ENCODE measurements around the gene PCYT2. TPM values are rescaled to one million over a fixed set of nuclear protein-coding genes. Genes with fewer than 3 reads are reported as not detected.

Gene PCYT2
- total and polyA plus RNA-seq, 9 of the 15 experiments (the other 6 are each of a cell fraction or from before 2014, with no cell fraction given), result 0.92 to 134 (median 82.5) TPM

DNA sequence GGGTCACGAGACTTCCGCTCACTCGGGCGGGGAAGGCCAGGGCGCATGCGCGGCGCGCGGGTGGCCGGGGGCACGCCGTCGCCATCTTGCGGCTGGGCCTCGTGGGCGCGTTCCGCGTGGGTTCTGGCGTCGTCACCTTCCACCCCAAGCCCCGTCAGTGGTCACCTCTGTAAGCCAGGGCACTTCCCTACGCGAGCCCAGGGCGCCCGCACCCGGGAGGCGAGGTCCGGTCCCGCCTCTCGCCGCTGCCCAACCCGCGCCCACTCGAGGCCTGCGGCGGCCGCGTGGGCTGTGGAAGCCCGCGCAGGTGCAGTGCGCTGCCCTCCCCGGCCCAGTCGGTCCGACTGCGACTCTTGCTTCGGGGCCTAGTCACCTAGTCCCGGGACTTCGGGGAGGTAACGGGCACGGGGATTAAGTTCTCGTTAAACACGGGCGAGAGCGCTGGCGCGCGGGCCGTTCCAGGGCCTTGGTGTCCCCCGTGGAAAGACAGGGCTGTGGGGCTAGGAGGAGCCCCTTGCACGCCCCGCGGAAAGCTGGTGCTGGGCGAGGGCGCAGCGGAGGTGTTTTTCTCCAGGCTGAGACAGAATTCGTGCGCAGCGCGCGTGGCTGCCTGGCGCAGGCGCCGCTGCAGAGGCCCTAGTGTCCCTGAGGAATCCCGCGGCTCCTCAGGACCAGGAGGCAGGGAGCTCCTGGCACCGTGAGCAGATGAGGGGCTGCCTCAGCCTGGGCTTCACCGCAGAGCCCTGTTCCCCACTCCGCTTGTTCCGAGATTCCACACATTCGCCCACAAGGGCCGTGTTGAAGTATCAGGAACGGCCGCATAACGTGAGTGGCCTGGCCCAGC, 39.6 kb downstream of the PCYT2 start:
- Histone ChIP-seq H3K27ac (ENCODE audit: extremely low read depth, low read depth, low read length) (peak overlapping the region; percentile 100), H3K9me3 (replicated peaks; ENCODE audit: control insufficient read depth, insufficient read depth, low read depth, low read length) (no peaks in the 10 kb centered on the region), H4K20me1 (replicated peaks; ENCODE audit: control insufficient read depth, insufficient read depth, low read length) (peaks cover 28% of the 10 kb centered on the region), H3K27me3 (ENCODE audit: control insufficient read depth in 2 of 2, insufficient read depth in 2 of 2, low read length in 2 of 2) (no peaks in the 10 kb centered on the region), H3K4me2 (ENCODE audit: insufficient read depth, low read length) (peak overlapping the region; percentile 78), H3K4me3 (peak overlapping the region; percentile 93), H3K9ac (ENCODE audit: insufficient read depth in 1 of 2, low read depth in 2 of 2, low read length in 2 of 2) (peak overlapping the region; percentile 99 to 100), H3K36me3 (ENCODE audit: control insufficient read depth, insufficient read depth, low read length) (peaks cover 28% of the 10 kb centered on the region; the same call in 1 of the 3 replicates), H3K4me1 (replicated peaks in 1 of 2; ENCODE audit: control insufficient read depth in 2 of 2, insufficient read depth in 2 of 2, low read length in 2 of 2) (peaks cover 27 to 65% of the 10 kb centered on the region in 2 experiments), H3K9me1 (ENCODE audit: control insufficient read depth, insufficient read depth, low read length) (no peaks in the 10 kb centered on the region), H2AFZ (ENCODE audit: low read depth, low read length) (peak overlapping the region; percentile 64), H3K79me2 (ENCODE audit: control insufficient read depth, insufficient read depth, low read length) (peaks cover 41% of the 10 kb centered on the region)
- POLR2A ChIA-PET, result interaction anchor here (1.2 to 7.3 kb wide), 4 partner anchors 9 to 16 kb away, joined by 3 to 85 read pairs (median 12); partner anchors contain the start of genes ALYREF and ANAPC11
- peak in 2 of 4 experiments; percentile 95 to 97 for DNase-seq (ENCODE audit: extremely low read depth in 1 of 4, low spot score in 3 of 4)
- CTCF ChIA-PET (ENCODE audit: low intra/inter-chr PET ratio), result no interaction called here
- under 1% methylated on average over 69 of the region's 86 CpGs for WGBS (ENCODE audit: insufficient coverage, low coverage, missing lambda C conversion rate)
- intact Hi-C loops (cut with micrococcal nuclease), result no loop called here
- BruUV-seq (replicated peaks), result TSS peak; percentile 77
- ATAC-seq, result peak; percentile 4
- in situ Hi-C loops (cut with MboI), result no loop called here
- no peak for FAIRE-seq
- TF ChIP-seq STAT5A (IDR thresholded peaks at IDR 0.05; ENCODE audit: borderline replicate concordance, low read length) (no peak), RBM17 (IDR thresholded peaks at IDR 0.05; ENCODE audit: borderline replicate concordance, low read depth, low read length) (no peak), CAMTA2 (CRISPR knock-in tag; conservative IDR thresholded peaks at IDR 0.05) (no peak), HBP1 (CRISPR knock-in tag; IDR thresholded peaks at IDR 0.05) (no peak), RBM25 (IDR thresholded peaks at IDR 0.05; ENCODE audit: low read depth, low read length, severe bottlenecking) (no peak), MCM3 (IDR thresholded peaks at IDR 0.05) (no peak), ZNF3 (CRISPR knock-in tag; IDR thresholded peaks at IDR 0.05) (no peak), ZNF165 (CRISPR knock-in tag; IDR thresholded peaks at IDR 0.05; ENCODE audit: borderline replicate concordance) (no peak), MTA1 (IDR thresholded peaks at IDR 0.05; ENCODE audit: borderline replicate concordance) (0 out of 2 replicates have a peak, but pooled peaks have one; percentile 28), NONO (IDR thresholded peaks at IDR 0.05; ENCODE audit: low read depth in 2 of 2, low read length in 1 of 2) (peak in 1 of 2 experiments; percentile 94; a peak in 3 of 4 replicates), BACH1 (tag; IDR thresholded peaks at IDR 0.05) (no peak), ZNF24 (IDR thresholded peaks at IDR 0.05) (no peak), KLF16 (IDR thresholded peaks at IDR 0.05) (no peak), NCOA4 (IDR thresholded peaks at IDR 0.05; ENCODE audit: partially characterized antibody) (no peak), PPARD (CRISPR knock-in tag; IDR thresholded peaks at IDR 0.05) (no peak), SAFB2 (IDR thresholded peaks at IDR 0.05; ENCODE audit: borderline replicate concordance, low read depth, low read length, severe bottlenecking) (no peak), BRD4 (IDR thresholded peaks at IDR 0.05) (peak; percentile 99), NBN (IDR thresholded peaks at IDR 0.05; ENCODE audit: low read depth) (peak; percentile 55; the same call in 1 of the 2 replicates), BCL6 (CRISPR knock-in tag; IDR thresholded peaks at IDR 0.05) (0 out of 2 replicates have a peak, but pooled peaks have one; percentile 30), NR1H2 (CRISPR knock-in tag; IDR thresholded peaks at IDR 0.05) (peak; percentile 83; the same call in 1 of the 2 replicates), MLLT1 (IDR thresholded peaks at IDR 0.05) (no peak)
